HPDE6-E6E7 (cell line): Measurements from ENCODE around the gene CHN2.

Experiments used
- DNase-seq: peaks from one replicate; pipeline ENCODE4 v3.0.0; 2011; ENCODE audit warnings: missing footprints; ENCODE audit errors: extremely low spot score

The CHN2 gene

GRCh38 chr7:29394321-29394720 is 199.7 kb downstream of the CHN2 start:
- no peak for DNase-seq

GRCh38 chr7:29396563-29396962 is 202.0 kb downstream of the CHN2 start:
- DNase-seq: no peak

- DNase-seq: no peak
Measured at GRCh38 chr7:29397398-29397797, 202.8 kb downstream of the CHN2 start.

GRCh38 chr7:29398011-29398410 is 203.4 kb downstream of the CHN2 start:
- DNase-seq: no peak

- DNase-seq: no peak
Measured at GRCh38 chr7:29400437-29400836, 205.9 kb downstream of the CHN2 start.

GRCh38 chr7:29401769-29402168 is 207.2 kb downstream of the CHN2 start:
- DNase-seq: no peak

GRCh38 chr7:29405891-29406290 is 211.3 kb downstream of the CHN2 start:
- DNase-seq: no peak

- DNase-seq: no peak
Measured at GRCh38 chr7:29406366-29406765, 211.8 kb downstream of the CHN2 start.

- DNase-seq: peak; percentile 61
Measured at GRCh38 chr7:29408841-29409243, 214.3 kb downstream of the CHN2 start.

- no peak for DNase-seq
Measured at GRCh38 chr7:29410996-29411395, 216.4 kb downstream of the CHN2 start.

- DNase-seq: no peak
Measured at GRCh38 chr7:29412912-29413311, 218.3 kb downstream of the CHN2 start.

GRCh38 chr7:29413626-29414136 is 219.1 kb downstream of the CHN2 start:
- DNase-seq: peak; percentile 22

- DNase-seq: no peak
Measured at GRCh38 chr7:29414216-29414615, 219.6 kb downstream of the CHN2 start.

- DNase-seq: no peak
Measured at GRCh38 chr7:29415215-29415614, 220.6 kb downstream of the CHN2 start.

GRCh38 chr7:29416276-29416937 is 221.8 kb downstream of the CHN2 start:
- DNase-seq: no peak

- DNase-seq: no peak
Measured at GRCh38 chr7:29416938-29417305, 222.3 kb downstream of the CHN2 start.

- DNase-seq: no peak
Measured at GRCh38 chr7:29418056-29418455, 223.5 kb downstream of the CHN2 start.

GRCh38 chr7:29418651-29419050 is 224.1 kb downstream of the CHN2 start:
- DNase-seq: no peak

- no peak for DNase-seq
Measured at GRCh38 chr7:29420011-29420410, 225.4 kb downstream of the CHN2 start.

GRCh38 chr7:29421010-29421956 is 226.7 kb downstream of the CHN2 start:
- no peak for DNase-seq

GRCh38 chr7:29422829-29423228 is 228.3 kb downstream of the CHN2 start:
- no peak for DNase-seq

- DNase-seq: no peak
Measured at GRCh38 chr7:29424295-29424983, 229.9 kb downstream of the CHN2 start.
